Colonic mucosa (tissue), 4 donors: ENCODE measurements around the gene EFNA2. TPM values are rescaled to one million over a fixed set of nuclear protein-coding genes. Genes with fewer than 3 reads are reported as not detected.

Source experiments
- DNase-seq: peaks from one replicate; pipeline ENCODE4 v3.0.0-alpha.2; 2020
- H3K27ac ChIP-seq: fragments of 200-600 bp; one replicate; pipeline ENCODE4 v1.8.0; 2021
- H3K27me3 ChIP-seq: fragments of 200-600 bp; one replicate; pipeline ENCODE4 v1.8.0; 2021
- H3K36me3 ChIP-seq: fragments of 200-600 bp; one replicate; pipeline ENCODE4 v1.8.0; 2021
- H3K4me1 ChIP-seq: fragments of 200-600 bp; one replicate; pipeline ENCODE4 v1.8.0; 2021; ENCODE audit warnings: mild to moderate bottlenecking
- H3K4me3 ChIP-seq: fragments of 200-600 bp; one replicate; pipeline ENCODE4 v1.8.0; 2021
- H3K9ac ChIP-seq, 2 donors: one replicate each; pipeline ENCODE4 v1.7.0; 2013; ENCODE audit warnings: control low read depth in 2 of 2, low read depth in 2 of 2, low read length in 2 of 2
- H3K9me3 ChIP-seq: fragments of 200-600 bp; one replicate; pipeline ENCODE4 v1.8.0; 2021
- intact Hi-C: fragments of 100-400 bp; cut with DNase I; formaldehyde crosslinking; loops from one replicate; pipeline ENCODE4 v1.14.1; 2022
- total RNA-seq, 2 donors: library from RNA; stranded (reverse); fragmentation: NEBNext Ultra II Directional in 1 of 2; extraction: Animal tissue kit (Norgen Biotek cat#: 25700) in 1 of 2; gene quantifications; one replicate each; pipeline ENCODE4 v1.2.1, GENCODE V29; 2021
- TF ChIP-seq, protein P1 (sequence below): fragments of 200-600 bp; IDR thresholded peaks from one replicate; pipeline ENCODE4 v1.8.0; 2022; ENCODE audit warnings: antibody characterized with exemption, mild to moderate bottlenecking
- donor health status: healthy.
- donor health status: DM: no; HTN: no; CAD: no.
- donor health status: DM: no; HTN: no; CAD: no.

Gene EFNA2
- total RNA-seq, 2 donors from 2014 or later: 72.8 to 86.1 TPM

DNA sequence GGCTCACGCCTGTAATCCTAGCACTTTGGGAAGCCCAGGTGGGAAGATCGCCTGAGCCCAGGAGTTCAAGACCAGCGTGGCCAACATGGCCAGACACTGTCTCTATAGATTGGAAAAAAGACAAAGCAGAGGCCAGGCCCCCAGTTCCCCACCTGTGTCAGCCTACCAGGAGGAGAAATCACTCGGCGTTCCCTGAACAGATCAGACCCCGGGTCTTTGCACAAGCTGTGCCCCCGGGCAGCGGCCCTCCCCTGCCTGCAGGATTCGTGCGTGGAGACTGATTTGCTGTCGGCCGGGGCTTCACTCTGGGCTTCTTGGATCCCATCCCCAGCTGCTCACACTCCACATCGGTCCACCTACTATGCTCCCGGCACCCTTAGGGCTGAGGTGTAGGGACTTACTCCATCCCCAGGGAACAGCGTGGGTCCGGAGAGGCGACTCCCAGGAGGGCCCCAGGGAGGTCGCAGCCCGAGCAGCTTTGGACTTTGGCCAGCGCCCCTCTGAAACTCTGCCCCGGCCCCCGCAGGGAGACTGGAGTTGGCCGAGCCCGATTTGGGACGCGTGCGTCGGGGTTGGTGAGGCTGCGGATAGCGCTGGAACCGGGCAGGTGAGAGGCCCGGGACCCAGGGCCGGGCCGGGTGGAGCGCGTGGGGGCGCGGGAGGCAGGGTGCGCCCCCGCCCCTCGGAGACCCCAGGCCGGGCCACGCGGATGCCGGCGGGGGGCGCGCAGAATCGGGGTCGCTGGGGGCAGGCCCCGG, 515 bp upstream of the EFNA2 start:
- peak overlapping the region; percentile 13 to 89 for H3K9ac ChIP-seq
- no peaks in the 10 kb centered on the region for H3K36me3 ChIP-seq
- peak; percentile 31 for DNase-seq
- H3K27me3 ChIP-seq: peaks cover 17% of the 10 kb centered on the region
- H3K27ac ChIP-seq: peak overlapping the region; percentile 91
- intact Hi-C loops: loop anchor here (5.0 to 10.0 kb wide), 3 partner anchors 72 to 230 kb away; partner anchors contain the start of genes ADAMTSL5 and NDUFS7
- H3K9me3 ChIP-seq: no peaks in the 10 kb centered on the region
- no peak overlapping the region for H3K4me3 ChIP-seq
- TF ChIP-seq, protein P1, sequence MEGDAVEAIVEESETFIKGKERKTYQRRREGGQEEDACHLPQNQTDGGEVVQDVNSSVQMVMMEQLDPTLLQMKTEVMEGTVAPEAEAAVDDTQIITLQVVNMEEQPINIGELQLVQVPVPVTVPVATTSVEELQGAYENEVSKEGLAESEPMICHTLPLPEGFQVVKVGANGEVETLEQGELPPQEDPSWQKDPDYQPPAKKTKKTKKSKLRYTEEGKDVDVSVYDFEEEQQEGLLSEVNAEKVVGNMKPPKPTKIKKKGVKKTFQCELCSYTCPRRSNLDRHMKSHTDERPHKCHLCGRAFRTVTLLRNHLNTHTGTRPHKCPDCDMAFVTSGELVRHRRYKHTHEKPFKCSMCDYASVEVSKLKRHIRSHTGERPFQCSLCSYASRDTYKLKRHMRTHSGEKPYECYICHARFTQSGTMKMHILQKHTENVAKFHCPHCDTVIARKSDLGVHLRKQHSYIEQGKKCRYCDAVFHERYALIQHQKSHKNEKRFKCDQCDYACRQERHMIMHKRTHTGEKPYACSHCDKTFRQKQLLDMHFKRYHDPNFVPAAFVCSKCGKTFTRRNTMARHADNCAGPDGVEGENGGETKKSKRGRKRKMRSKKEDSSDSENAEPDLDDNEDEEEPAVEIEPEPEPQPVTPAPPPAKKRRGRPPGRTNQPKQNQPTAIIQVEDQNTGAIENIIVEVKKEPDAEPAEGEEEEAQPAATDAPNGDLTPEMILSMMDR: no peak
- peaks cover 8% of the 10 kb centered on the region for H3K4me1 ChIP-seq

DNA sequence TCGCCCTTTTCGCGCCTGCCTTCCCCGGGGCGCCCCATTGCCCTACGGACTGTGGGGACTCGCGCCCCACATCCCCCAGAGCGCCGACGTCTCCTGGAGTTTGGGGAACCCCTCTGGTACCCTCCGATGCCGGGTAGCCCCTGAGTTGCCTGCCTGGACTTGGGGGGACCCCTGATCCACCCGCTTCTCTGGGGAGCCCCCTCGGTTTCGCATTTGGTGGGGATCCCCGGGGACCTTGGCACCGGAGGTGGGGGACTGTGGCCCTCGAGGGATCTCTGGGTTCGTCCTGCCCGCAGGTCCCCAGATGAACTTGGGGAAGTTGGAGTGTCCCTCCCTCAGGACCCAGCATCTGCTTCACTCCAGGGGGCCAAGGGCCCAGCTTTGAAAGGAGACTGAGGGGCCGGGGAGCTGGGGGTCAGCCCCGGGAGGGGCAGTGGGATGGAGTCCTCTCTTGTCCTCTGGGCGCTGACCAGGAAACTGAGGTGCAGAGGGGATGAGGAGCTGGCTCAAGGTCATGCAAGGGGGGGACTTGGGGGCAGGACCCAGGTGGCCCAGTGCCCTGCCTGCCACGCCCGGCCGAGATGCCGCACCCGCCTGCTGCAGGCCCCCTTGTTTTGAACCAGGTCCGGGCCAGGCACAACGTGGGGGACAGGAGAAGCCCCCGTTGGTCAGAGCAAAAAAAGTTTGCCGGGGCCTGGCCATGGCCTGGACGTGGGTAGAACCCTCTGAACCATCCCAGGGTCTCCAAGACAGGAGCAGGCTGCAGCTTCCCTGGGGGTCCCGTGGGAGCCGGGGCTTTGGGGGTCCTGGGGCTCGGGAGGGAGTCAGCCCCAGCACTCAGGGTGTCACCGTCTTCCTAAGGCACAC, 1.0 kb downstream of the EFNA2 start:
- peak overlapping the region; percentile 85 for H3K27ac ChIP-seq
- H3K9ac ChIP-seq: peak overlapping the region; percentile 73 to 76
- peaks cover 17% of the 10 kb centered on the region for H3K27me3 ChIP-seq
- no peaks in the 10 kb centered on the region for H3K9me3 ChIP-seq
- peaks cover 15% of the 10 kb centered on the region for H3K4me1 ChIP-seq
- TF ChIP-seq, protein P1: no peak
- intact Hi-C loops: loop anchor here (10.0 kb wide), 1 partner anchor 228 kb away; the partner anchor contains the start of gene ADAMTSL5
- no peaks in the 10 kb centered on the region for H3K36me3 ChIP-seq
- peak overlapping the region; percentile 53 for H3K4me3 ChIP-seq
- peak; percentile 42 for DNase-seq

DNA sequence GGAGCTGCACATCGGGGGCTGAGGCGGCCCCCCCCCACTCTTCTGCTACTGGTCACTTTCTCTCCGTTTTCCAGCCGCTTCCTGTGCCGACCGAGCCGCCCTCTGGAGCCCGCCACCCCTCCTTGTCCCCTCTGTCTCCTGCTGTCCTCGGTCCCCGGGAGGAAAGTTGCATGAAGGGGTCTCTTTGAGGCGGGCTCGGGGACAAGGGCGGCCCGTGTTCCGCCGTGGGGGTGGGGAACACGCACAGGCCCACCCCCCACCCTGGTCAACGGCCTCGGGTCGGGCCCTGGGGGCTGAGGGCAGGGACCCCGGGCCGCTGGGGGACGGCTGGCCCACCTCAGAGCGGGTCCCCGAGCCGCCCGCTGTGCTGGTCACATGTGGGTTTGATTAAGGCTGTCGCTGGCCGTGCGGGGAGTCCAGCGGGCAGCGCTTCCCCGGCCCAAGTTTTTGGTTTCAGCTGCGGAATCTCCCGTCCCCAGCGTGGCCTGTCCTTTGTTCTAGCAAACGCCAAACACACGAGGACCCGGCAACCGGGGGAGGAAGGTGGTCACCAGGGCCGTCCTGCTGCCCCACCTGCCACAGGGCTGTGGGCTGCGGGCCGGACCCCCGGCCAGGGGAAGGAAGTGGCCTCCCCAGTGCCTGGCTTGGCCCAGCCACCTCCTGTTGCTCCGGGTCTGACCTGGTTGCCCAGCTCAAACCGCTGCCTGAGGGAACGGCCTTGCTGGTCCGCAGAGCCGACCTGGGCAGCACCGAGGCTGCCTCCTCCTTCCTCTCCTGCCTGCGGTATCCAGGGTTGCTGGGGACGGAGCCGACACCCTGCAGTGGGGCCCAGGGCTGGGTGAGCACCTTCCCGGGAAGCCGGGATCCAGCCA, 1.9 kb downstream of the EFNA2 start:
- Histone ChIP-seq H3K9me3 (no peaks in the 10 kb centered on the region), H3K9ac (peak overlapping the region; percentile 60 to 76), H3K27ac (peak overlapping the region; percentile 85), H3K4me1 (peaks cover 15% of the 10 kb centered on the region), H3K4me3 (peak overlapping the region; percentile 53), H3K36me3 (no peaks in the 10 kb centered on the region), H3K27me3 (peaks cover 17% of the 10 kb centered on the region)
- intact Hi-C loops: loop anchor here (10.0 kb wide), 1 partner anchor 227 kb away; the partner anchor contains the start of gene ADAMTSL5
- TF ChIP-seq, protein P1: no peak
- no peak for DNase-seq

DNA sequence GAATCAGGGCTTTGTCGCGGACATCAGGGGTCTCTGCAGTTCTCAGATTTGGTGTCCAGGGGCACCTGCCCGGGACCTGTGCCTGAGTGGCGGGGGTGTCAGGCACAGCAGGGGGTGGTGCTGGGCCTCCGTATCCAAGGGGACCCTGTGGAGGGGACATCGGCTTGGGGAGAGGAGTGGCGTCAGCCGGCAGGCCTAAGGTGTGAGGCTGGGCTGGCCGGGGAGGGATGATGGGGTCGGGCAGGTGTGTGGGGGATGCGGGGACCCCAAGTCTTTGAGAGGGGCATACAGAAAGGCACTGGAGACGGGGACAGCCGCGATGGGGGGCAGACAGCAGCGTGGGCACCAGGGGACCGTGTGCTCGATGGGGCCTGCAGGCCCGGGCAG, 2.5 kb downstream of the EFNA2 start:
- TF ChIP-seq, protein P1: no peak
- no peak overlapping the region for H3K27ac ChIP-seq
- intact Hi-C loops: loop anchor here (10.0 kb wide), 1 partner anchor 227 kb away; the partner anchor contains the start of gene ADAMTSL5

More for the DNA sequence above, 2.5 kb downstream of the EFNA2 start:
- Histone ChIP-seq H3K27me3 (peaks cover 17% of the 10 kb centered on the region), H3K4me3 (peak overlapping the region; percentile 53), H3K9me3 (no peaks in the 10 kb centered on the region), H3K4me1 (peaks cover 9% of the 10 kb centered on the region), H3K9ac (no peak overlapping the region), H3K36me3 (no peaks in the 10 kb centered on the region)
- DNase-seq: no peak
